Panc1 (cell line): ENCODE results near the gene RNF220.

Experiments used
- POLR2AphosphoS5 ChIP-seq: IDR thresholded peaks from 2 replicates; pipeline ENCODE4 v1.6.1; 2012; ENCODE audit warnings: mild to moderate bottlenecking, low read depth, low read length, moderate library complexity
- REST ChIP-seq, 2 experiments: IDR thresholded peaks; 2 replicates each; pipeline ENCODE4 v1.6.1; 2011 to 2012; ENCODE audit warnings: low read depth in 2 of 2, control low read depth in 1 of 2, low read length in 1 of 2, mild to moderate bottlenecking in 1 of 2, moderate library complexity in 1 of 2; ENCODE audit not compliant: insufficient read depth in 1 of 2
- SIN3A ChIP-seq: IDR thresholded peaks from 2 replicates; pipeline ENCODE4 v1.6.1; 2012; ENCODE audit warnings: low read depth, mild to moderate bottlenecking, low read length, moderate library complexity, borderline replicate concordance; ENCODE audit not compliant: insufficient read depth
- TCF7L2 ChIP-seq: IDR thresholded peaks from 2 replicates; pipeline ENCODE4 v1.6.1; 2011; ENCODE audit warnings: mild to moderate bottlenecking, low read depth, low read length, inconsistent platforms
- TF ChIP-seq, protein P1 (sequence below): fragments of 450-650 bp; IDR thresholded peaks from 2 replicates; pipeline ENCODE4 v1.5.1; 2017; ENCODE audit warnings: mild to moderate bottlenecking

DNA sequence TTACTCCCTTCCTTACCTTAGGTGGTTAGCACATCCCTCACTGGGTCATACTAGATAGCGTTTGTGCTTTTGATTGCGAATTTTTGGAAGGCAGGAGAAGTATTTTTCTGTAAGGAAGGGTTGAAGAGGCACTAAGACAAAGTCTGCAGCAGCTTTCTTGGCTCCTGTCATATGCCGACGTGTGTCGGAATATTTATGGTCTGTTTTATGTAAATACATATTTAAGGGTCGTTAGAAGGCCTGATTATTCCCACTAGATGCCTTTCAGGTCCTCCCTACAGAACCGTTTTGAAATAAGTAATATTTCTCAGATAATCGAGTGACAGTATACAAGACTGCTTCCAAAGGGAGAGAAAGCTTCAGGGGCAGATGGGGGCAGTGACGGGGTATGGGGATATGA is 10.0 kb downstream of the RNF220 start:
- TF ChIP-seq, protein P1, sequence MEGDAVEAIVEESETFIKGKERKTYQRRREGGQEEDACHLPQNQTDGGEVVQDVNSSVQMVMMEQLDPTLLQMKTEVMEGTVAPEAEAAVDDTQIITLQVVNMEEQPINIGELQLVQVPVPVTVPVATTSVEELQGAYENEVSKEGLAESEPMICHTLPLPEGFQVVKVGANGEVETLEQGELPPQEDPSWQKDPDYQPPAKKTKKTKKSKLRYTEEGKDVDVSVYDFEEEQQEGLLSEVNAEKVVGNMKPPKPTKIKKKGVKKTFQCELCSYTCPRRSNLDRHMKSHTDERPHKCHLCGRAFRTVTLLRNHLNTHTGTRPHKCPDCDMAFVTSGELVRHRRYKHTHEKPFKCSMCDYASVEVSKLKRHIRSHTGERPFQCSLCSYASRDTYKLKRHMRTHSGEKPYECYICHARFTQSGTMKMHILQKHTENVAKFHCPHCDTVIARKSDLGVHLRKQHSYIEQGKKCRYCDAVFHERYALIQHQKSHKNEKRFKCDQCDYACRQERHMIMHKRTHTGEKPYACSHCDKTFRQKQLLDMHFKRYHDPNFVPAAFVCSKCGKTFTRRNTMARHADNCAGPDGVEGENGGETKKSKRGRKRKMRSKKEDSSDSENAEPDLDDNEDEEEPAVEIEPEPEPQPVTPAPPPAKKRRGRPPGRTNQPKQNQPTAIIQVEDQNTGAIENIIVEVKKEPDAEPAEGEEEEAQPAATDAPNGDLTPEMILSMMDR, result no peak
- TF ChIP-seq REST (IDR thresholded peaks at IDR 0.05; ENCODE audit: insufficient read depth in 1 of 2, low read depth in 2 of 2, low read length in 1 of 2) (no peak), POLR2AphosphoS5 (no peak), SIN3A (no peak), TCF7L2 (no peak)
